Smooth muscle cell (in vitro differentiated cells): ENCODE data around the gene ARMH3. TPM values are rescaled to one million over a fixed set of nuclear protein-coding genes. Genes with fewer than 3 reads are reported as not detected.

ENCODE experiments used
- DNase-seq: peaks from one replicate; lab custom pipeline; 2025; ENCODE audit not compliant: unreplicated experiment; lab: John Stamatoyannopoulos, UW
- H2AFZ ChIP-seq: fragments of 200-600 bp; sonication (generic); 2 replicates; pipeline ENCODE4 v1.6.0; 2016; ENCODE audit warnings: antibody characterized with exemption, low read depth, mild to moderate bottlenecking
- H3F3A ChIP-seq: fragments of 200-600 bp; sonication (generic); 2 replicates; pipeline ENCODE4 v1.6.0; 2017; ENCODE audit warnings: antibody characterized with exemption, low read depth
- H3K27ac ChIP-seq: fragments of 200-600 bp; sonication (generic); 2 replicates; pipeline ENCODE4 v1.5.1; 2016; ENCODE audit warnings: low read depth, mild to moderate bottlenecking
- H3K27me3 ChIP-seq: fragments of 200-600 bp; sonication (generic); 2 replicates; pipeline ENCODE4 v1.6.1; 2016; ENCODE audit warnings: low read depth, mild to moderate bottlenecking
- H3K36me3 ChIP-seq: fragments of 200-600 bp; sonication (generic); 2 replicates; pipeline ENCODE4 v1.5.1; 2016; ENCODE audit warnings: low read depth
- H3K4me1 ChIP-seq: fragments of 200-600 bp; sonication (generic); 2 replicates; pipeline ENCODE4 v1.5.1; 2016; ENCODE audit warnings: low read depth
- H3K4me2 ChIP-seq: fragments of 200-600 bp; sonication (generic); 2 replicates; pipeline ENCODE4 v1.6.0; 2016; ENCODE audit warnings: mild to moderate bottlenecking
- H3K4me3 ChIP-seq: fragments of 200-600 bp; sonication (generic); 2 replicates; pipeline ENCODE4 v1.5.1; 2016; ENCODE audit warnings: mild to moderate bottlenecking
- H3K79me2 ChIP-seq: fragments of 200-600 bp; sonication (generic); 2 replicates; pipeline ENCODE4 v1.6.0; 2016; ENCODE audit warnings: low read depth, mild to moderate bottlenecking
- H3K9ac ChIP-seq: fragments of 200-600 bp; sonication (generic); 2 replicates; pipeline ENCODE4 v1.6.0; 2016; ENCODE audit warnings: low read depth
- H3K9me3 ChIP-seq: fragments of 200-600 bp; sonication (generic); replicated peaks from 2 replicates; pipeline ENCODE4 v1.5.1; 2016; ENCODE audit warnings: low read depth
- H4K20me1 ChIP-seq: fragments of 200-600 bp; sonication (generic); 2 replicates; pipeline ENCODE4 v1.6.0; 2016; ENCODE audit warnings: low read depth
- WGBS: methylation state at CpG from one replicate; pipeline ENCODE4 v1.1.7; 2016; ENCODE audit warnings: low lambda C conversion rate; 5-methylcytosine and 5-hydroxymethylcytosine counted together
- polyA plus RNA-seq: library from polyadenylated mRNA; unstranded; fragments of >200 nt; fragmentation: Nextera tagmentation; extraction: Ambion mirVana; gene quantifications from 2 replicates; pipeline ENCODE4 v1.2.1, GENCODE V29; 2016
- total RNA-seq: library from RNA; depleted of rRNA; stranded (reverse); fragments of >200 nt; gene quantifications from 2 replicates; pipeline ENCODE4 v1.2.3, GENCODE V29; 2014
- TF ChIP-seq, protein P1 (sequence below): fragments of 200-600 bp; sonication (generic); IDR thresholded peaks from 2 replicates; pipeline ENCODE4 v1.5.1; 2017; ENCODE audit warnings: borderline replicate concordance, mild to moderate bottlenecking, antibody characterized with exemption; ENCODE audit not compliant: insufficient read depth, poor library complexity, severe bottlenecking

ARMH3 gene
- total and polyA plus RNA-seq, 2 experiments from 2014 or later: 7.6 to 10.8 TPM

DNA sequence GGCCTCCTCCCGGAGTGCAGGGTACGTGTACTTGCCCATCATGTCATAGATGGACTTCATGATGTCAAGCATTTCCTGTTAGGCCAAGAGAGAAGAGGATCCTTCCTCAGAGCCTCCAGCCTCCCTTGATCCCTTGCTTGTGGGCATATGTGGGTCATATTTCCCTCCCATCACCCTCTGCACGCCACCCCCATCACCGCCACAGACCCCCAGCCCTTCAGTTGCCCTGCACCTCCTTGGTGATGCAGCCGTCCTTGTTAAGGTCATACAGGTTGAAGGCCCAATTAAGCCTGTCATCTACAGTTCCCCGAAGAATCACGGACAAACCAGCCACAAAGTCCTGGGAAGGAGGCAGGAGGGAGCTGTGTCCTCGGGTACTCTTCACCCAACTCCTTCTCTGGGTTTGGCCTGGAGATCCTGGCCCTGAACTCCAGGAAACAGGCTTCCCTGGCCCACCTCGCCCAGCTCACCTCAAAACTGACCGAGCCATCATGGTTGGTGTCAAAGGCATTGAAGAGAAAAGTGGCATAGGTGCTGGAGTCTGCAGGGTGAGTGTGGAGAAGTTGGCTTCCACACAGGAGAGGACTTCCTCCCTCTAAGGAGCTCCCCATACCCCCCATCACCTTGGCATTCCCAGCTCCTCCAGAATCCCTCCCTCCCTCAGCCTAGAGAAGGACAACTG lies 227.9 kb downstream of the ARMH3 start:
- Histone ChIP-seq H3K9ac (no peak overlapping the region), H3K79me2 (no peaks in the 10 kb centered on the region), H3K36me3 (no peaks in the 10 kb centered on the region), H3K4me1 (peaks cover 10% of the 10 kb centered on the region), H3K27ac (no peak overlapping the region), H3F3A (no peaks in the 10 kb centered on the region), H2AFZ (no peak overlapping the region), H3K27me3 (no peaks in the 10 kb centered on the region), H3K9me3 (no peaks in the 10 kb centered on the region), H4K20me1 (no peaks in the 10 kb centered on the region), H3K4me2 (no peak overlapping the region), H3K4me3 (no peak overlapping the region)
- TF ChIP-seq, protein P1, sequence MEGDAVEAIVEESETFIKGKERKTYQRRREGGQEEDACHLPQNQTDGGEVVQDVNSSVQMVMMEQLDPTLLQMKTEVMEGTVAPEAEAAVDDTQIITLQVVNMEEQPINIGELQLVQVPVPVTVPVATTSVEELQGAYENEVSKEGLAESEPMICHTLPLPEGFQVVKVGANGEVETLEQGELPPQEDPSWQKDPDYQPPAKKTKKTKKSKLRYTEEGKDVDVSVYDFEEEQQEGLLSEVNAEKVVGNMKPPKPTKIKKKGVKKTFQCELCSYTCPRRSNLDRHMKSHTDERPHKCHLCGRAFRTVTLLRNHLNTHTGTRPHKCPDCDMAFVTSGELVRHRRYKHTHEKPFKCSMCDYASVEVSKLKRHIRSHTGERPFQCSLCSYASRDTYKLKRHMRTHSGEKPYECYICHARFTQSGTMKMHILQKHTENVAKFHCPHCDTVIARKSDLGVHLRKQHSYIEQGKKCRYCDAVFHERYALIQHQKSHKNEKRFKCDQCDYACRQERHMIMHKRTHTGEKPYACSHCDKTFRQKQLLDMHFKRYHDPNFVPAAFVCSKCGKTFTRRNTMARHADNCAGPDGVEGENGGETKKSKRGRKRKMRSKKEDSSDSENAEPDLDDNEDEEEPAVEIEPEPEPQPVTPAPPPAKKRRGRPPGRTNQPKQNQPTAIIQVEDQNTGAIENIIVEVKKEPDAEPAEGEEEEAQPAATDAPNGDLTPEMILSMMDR: no peak
- no peak for DNase-seq
- WGBS: 98% methylated on average over 10 of the region's 10 CpGs

DNA sequence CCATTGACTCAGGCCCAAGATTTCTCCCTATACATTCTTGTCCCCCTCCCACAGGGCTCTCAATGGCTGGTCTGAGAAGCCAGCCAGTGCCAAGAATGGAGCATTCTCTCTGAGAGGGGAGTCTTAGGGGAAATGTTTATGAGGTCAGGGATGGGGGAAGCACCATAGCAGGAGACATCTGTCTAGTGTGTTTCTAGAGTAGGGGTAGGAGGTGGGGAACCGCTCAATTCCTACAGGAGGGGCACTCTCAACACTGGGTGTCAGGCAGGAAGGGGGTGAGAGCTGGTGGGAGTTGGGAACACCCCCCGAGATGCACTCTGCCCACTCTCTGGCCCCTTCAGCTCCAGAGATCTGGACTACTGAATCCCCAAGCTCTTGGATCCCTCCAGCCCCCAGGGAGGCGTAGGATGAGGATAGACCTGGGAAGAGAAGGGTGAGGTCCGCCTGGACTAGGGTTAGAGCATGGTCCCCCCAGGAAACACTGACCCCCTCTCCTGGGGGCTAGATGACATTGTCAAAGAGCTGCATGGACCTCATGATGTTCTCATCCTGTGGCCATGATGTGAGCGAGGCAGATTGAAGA lies 229.0 kb downstream of the ARMH3 start:
- no peak overlapping the region for H3K9ac ChIP-seq
- TF ChIP-seq, protein P1: no peak
- H3K36me3 ChIP-seq: no peaks in the 10 kb centered on the region
- H3K79me2 ChIP-seq: no peaks in the 10 kb centered on the region
- no peaks in the 10 kb centered on the region for H3F3A ChIP-seq
- H3K9me3 ChIP-seq: no peaks in the 10 kb centered on the region
- no peak overlapping the region for H3K27ac ChIP-seq
- 96% methylated on average over 5 of the region's 5 CpGs for WGBS
- H3K4me3 ChIP-seq: no peak overlapping the region
- H4K20me1 ChIP-seq: no peaks in the 10 kb centered on the region
- H3K4me2 ChIP-seq: no peak overlapping the region
- no peak for DNase-seq
- no peak overlapping the region for H2AFZ ChIP-seq
- H3K27me3 ChIP-seq: no peaks in the 10 kb centered on the region
- peaks cover 10% of the 10 kb centered on the region for H3K4me1 ChIP-seq

DNA sequence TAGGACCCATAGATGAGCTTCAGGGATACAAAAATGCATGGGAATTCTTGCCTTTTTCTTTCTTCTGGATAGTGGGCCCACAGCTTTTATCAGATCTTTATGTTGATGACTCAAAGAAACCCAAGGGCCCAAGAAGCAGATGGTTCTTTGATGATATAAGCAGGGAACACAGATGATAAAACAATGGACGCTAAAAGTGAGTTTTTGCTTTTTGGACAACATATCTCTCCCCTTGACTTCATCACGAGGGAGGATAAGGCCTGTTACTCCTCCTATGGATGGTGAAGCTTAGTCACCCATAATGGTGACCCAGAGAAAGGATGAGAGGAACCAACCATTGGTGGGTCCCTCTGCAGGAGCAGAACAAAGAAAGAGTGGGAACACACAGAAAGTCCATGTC lies 231.2 kb downstream of the ARMH3 start:
- DNase-seq: no peak
- H3K9me3 ChIP-seq: no peaks in the 10 kb centered on the region
- H2AFZ ChIP-seq: no peak overlapping the region
- no peaks in the 10 kb centered on the region for H3F3A ChIP-seq
- WGBS: 95% methylated on average over 2 of the region's 2 CpGs
- H3K27ac ChIP-seq: no peak overlapping the region
- no peaks in the 10 kb centered on the region for H3K79me2 ChIP-seq
- H3K27me3 ChIP-seq: no peaks in the 10 kb centered on the region
- no peak overlapping the region for H3K4me3 ChIP-seq
- no peaks in the 10 kb centered on the region for H3K36me3 ChIP-seq
- no peak overlapping the region for H3K4me2 ChIP-seq
- H4K20me1 ChIP-seq: no peaks in the 10 kb centered on the region
- TF ChIP-seq, protein P1: no peak
- no peak overlapping the region for H3K9ac ChIP-seq
- peaks cover 6% of the 10 kb centered on the region for H3K4me1 ChIP-seq
